Putamen (tissue), 1 donor: ENCODE results near the gene ARPC5.

ENCODE experiments used
- DNase-seq: peaks from one replicate; pipeline ENCODE4 v3.0.0-alpha.2; 2016; ENCODE audit warnings: low spot score

The ARPC5 gene

DNA sequence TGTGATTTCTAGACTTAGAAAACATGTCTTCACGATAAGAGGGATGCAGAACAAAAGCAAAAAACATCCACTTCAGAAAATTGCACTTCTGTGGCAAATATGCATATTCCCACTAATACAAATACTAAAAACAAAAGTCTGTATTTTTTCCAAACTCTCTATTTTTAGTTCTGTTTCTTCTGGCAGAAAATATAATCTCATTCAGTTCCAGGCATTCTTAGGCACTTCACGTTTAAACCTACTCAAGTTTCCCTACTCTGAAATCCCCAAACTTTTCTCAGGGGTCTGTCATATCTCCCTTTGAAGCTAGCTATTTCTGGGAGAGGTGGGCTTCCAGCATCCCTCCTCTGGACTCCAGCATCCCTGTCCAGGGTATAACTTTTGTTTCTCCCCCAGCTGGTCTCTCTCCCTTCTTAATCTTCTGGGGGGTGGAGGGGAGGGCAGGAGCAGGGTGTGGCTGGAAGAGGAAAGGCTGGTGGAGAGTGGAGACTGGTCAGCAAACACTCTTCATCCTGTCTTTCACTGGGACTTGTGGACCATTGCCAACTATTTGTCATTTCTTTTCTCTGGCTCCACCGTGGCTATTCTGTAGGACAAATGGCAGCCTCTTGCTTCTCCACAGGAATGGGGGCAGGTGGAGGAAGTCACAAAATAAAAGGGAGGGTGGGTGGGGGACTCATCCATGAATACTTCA lies 25.7 kb downstream of the ARPC5 start:
- DNase-seq, result no peak

DNA sequence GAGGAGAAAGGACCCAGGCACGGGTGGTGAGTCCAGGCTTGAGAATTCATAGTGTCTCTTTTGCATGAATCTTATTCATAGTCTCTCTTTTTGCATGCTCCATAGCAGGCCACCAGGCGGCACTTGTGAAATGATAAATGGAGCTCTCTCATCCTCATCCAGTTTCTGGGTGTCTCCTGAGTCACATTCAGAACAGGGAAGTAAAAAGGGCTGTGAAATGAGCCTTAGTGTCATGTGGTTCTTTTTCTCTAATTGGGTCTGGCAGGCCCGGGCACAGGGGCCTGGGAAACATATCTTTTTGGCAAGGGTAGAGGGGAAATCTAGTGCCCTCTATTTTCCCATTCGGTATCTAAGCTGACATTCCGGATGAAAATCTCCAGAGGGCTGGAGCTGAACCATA lies 26.3 kb downstream of the ARPC5 start:
- peak; percentile 80 for DNase-seq

DNA sequence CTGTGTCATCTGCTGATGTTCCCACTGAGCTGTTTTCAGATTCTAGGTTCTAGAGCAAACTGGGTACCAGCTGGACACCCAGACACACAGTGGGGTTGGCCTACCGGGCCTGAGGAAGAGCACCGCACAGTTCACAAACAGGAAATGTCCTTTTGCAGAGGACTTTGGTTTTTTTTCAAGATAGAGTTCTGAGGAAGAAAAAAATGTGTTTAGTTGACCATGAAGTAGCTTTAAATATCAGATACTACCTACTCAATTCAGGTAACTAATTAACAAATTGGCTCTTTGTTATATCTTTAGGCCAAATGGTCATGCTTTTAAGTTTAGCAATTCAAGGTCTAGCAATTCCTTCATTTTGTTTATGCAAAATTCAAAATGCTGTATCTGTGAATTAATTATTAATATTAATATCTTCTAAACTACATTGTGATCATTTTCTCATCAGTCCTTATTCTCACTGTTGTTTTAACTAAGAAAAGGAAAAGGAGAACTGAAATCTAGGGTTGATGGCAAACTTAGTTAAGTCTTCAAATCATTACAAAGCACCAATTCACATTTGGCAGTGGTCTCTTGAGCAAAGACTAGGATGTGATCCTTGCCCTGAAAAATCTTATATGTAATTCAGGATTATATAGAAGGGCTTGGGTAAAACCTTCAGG lies 28.1 kb downstream of the ARPC5 start:
- no peak for DNase-seq

DNA sequence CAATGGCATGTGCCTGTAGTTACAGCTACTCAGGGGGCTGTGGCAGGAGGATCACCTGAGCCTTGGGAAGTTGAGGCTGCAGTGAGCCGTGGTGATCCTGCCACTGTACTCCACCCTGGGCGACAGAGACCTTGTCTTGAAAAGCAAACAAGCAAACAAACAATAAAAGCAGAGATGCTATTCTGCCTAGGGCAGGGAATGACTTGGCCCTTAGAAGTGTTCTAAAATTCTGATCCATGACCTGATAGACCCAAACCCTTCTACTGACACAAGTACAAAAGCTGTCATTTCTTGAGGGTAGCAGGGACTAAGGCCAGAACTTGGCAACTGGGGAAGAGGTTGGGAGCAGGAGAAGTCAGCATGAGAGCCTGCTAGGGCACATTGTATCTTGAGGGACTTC lies 29.7 kb downstream of the ARPC5 start:
- DNase-seq, result no peak

DNA sequence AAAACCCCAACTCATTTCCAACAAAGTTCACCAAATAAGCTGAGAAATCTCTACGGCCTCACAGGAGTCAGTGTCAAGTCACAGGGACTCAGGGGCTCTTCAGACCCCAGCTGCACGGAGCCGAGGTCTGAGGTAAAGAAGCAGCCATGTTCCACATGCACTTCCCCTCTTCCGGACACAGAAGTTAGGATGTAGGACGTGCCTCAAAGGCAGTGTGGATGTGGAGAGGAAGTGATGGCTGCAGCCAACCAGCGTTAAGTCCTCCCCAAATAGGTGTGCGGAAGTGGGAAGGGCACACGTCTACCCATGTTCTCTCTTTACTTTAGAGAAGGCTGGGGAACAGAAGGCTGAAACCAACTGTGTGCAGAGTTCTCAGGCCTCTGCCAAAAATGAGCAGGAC lies 30.8 kb downstream of the ARPC5 start:
- no peak for DNase-seq

DNA sequence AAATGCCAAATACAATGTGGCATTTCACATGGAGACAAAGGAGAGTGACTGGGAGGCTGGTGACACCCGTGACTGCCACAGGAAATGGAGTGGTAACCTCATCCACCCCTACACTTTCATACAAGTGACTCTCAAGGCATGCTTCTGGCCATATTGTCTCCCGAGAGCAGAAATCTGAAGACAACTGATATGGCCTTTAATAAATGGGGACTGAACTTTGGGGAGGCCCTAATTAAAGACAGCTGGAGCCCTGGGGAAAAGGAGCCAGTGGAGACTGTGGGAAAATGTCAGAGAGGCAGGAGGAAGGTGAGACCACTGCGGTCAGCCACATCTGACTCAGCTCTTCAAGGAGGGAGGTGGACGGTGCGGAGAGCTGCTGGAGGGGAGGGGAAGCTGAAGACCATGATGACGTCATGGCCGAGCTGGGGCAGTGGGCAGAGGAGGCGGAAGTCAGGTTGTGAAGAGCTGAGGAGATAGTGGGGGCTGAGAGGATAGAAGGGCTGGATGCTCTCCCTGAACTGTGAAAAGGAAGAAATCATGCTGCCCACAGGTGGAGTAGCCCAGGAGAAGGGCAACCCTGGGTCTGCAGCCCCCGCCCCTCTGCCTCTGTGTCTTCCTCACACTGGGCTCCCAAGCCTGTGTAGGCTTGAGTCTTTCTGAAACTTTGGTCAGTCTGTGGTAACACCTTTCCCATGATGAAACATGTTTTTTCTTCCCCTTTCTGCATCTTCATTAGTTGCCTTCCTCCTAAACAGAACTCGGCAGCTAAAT lies 31.4 kb downstream of the ARPC5 start:
- no peak for DNase-seq

DNA sequence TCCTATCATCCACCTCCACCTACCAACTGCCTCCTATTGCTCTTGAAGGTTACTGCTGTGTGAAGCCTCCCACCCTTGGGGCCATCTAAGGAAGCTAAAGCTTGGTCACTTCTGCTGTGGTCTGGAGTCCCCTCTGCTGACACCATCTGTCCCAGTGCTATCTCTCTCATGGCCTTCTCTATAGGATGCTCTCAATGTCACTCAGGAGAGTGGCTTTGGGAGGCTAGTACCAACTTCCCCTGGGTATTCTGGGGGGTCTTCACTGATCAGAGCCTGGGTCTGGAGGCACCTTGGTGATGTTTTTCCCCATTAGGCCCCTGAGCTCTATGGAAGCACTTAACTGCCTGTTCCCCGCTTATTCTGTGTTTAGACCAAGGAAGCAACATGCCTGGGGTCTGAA lies 33.1 kb downstream of the ARPC5 start:
- no peak for DNase-seq

DNA sequence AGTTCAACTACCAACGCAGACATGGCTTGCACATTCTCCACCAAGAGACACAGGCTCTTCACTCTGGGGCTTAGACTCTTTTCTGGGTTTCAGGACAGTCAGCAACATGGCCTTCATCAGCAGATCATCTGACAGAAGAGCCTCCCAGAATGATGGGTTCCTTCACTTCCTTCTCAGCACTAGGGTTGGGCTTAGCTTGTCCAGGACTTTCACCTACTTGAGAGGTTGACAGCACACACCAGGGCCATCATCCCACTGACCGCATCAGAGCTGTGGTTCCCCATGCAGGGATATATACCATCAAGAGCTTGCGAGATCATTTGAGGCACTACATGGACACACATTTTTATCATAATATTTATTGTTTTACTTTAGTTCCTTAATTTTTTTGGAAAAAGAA lies 34.9 kb downstream of the ARPC5 start:
- no peak for DNase-seq

DNA sequence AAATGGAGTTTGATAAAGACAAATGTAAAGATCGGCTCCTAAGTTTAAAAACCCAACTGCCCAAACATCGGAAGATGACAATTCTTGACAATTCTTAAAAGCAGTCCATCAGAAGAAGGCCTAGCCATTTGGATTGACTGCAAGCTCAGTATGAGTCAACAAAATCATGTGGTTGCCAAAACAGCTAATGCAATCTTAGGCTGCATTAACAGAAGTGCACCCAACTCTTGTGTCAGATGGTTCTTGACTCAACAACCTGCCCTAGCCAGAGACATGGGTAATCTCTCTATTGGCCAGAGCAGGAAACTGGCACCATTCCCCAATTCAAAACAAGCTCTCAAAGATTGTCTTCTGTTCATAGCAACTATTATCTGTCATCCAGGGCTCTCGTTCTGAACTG lies 35.4 kb downstream of the ARPC5 start:
- DNase-seq, result no peak

DNA sequence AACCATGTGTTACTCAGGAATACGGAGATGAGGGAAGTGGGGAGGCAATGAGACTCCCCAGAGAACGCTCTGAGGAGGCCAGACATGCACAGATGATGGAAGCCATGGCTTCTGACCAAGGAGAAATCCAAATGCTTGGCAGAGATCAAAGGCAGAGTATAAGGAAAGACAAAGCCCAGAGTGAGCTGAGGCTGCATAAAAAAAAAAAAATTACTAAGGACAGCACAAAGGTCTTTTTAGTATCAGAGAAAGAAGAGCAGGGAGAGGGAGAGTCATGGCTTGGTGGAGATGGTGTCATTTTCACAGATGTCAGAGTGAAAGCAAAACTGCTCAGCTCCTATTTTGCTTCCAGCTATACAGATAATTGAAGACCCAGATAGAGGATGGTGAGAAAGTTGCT lies 37.2 kb downstream of the ARPC5 start:
- no peak for DNase-seq

DNA sequence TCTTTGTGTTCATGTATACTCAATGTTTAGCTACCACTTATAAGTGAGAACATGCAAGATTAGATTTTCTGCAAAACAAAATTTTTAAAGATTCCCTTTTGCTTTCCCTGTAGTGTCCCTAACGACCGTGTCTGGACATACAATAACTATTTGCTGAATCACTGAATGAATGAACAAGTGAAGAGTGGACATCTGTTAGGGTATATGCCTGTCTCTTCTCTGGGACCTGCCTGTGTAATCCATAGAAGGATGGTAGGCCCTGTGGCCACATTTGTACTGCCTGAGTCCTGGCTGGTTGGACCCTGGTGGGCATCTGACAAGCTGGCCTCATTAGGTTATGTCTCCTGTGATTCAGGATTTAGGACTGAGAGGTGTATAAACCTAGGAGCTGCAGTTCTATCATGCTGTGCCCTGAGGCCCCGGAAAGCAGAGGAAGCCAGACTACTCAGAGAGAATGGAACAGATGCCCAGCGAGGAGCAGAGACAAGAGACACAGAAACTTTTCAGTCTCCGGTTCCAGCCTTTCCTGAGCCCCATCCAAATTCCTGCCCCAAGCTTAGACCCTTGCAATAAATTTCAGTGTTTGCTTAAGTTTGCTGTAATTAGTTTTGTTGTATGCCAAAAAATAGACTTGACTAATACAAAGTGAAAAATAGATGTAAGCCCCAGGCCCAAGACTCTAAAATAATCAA lies 37.8 kb downstream of the ARPC5 start:
- no peak for DNase-seq

DNA sequence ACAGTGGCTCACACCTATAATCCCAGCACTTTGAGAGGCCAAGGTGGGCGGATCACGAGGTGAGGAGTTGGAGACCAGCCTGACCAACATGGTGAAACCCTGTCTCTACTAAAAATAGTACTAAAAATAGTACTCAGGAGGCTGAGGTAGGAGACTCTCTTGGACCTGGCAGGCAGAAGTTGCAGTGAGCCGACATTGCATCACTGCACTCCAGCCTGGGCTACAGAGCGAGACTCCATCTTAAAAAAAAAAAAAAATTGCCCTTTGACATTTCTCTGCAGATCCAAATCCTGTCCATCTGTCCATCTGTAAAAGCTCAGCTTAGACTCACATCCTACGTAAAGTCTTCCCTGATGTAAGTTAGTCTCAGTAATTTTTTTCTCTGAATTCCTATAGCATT lies 39.1 kb downstream of the ARPC5 start:
- DNase-seq, result no peak

DNA sequence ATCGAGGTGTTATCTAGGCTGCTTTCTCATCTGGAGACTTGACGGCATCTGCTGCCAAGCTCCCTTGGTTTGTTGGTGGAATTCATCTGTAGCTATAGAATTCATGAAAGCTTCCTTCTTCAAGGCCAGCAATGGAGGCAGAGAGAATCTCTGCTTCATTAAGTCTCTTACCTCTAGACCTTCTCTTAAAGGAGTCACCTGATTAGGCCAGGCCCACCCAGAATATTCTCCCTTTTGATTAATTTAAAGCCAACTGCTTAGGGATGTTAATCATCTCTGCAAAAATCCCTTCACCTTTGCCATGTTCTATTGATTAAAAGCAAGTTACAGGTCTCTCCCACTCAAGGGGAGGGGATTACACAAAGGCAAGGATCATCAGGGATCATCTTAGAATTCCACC lies 40.0 kb downstream of the ARPC5 start:
- DNase-seq, result no peak

DNA sequence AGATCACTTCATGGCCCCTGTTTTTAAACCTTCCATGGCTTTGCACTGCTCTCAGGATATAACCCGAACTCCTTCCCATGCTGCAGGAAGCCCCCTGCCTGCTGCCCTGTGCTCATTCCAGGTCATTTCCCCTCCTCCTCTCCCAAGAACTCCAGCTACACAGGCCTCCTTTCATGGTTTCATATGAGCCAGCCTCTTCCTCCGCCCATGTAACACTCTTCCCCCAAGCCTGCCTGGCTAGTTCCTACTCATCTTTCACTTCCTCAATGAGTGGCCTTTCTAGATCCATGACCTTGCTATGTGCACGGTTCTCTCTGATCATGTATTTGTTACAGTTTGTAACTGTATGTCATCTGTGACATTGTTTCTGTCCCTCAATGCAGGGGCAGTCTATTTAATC lies 42.2 kb downstream of the ARPC5 start:
- DNase-seq, result no peak

DNA sequence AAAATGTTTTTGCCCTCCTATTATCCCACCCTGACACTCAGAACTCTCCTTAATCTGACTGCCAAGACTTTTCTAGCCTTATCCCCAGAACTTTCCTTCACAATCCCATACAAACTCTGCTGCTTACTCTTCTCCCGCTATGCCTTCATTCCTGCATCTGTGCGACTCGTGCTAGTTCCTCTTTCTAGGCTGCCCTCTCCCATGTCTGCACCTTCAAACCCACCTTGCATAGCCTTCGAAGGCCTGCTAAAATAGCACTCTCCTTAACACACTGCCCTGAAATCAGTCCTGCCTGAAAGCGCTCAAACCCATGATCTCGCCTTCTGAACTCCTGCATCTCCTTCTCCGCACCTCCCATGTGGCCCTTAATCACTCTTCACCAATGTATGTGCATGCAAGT lies 42.9 kb downstream of the ARPC5 start:
- no peak for DNase-seq

DNA sequence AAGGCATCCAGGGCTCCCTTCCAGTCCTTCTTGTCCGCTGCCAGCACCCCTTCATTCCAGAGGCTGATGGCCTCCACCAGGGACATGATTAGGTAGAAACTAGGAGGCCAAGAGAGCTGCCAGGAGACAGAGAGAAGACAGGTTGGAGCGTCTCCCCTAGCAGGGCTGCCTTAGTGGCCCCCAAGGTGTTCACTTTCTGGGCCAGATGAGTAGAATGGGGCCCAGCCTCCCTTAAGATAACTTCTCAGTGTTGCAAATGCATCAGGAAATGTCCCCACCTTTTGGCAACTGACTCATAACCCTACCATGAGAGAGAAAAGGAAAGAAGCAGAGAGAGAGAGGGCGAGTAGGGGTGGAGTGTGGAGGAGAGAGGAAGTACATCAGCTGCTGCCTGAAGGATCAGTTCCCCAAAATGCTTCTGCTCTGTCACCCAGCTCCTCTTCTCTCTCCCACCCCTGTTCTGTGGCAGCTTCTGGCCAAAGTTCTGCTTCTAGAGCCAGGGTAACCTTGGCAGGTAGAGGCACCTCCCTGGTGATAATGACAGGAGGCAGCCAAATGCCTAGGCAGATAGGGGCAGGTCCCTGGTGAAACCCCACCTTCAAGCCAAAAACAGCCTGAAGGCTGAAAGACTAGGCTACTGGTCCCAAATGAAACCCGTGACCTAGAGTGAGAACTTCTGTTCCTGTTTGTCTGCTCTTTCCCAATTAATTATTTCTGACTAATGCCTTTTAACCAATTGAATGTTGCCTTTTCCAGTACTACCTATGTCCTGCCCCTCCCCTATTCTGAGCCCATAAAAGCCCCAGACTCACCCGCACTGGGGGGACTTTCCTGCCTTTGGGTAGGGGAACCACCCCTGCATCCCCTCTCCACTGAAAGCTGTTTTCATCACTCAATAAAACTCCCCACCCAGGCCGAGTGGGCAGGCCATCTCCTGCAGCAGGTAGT lies 45.1 kb downstream of the ARPC5 start, which contains the start of gene NCF2:
TSS of gene NCF2 (minus strand) at position 216 of the 948 bp plus-strand sequence. CDS start at position 86, 130 bp downstream.
- no peak for DNase-seq

DNA sequence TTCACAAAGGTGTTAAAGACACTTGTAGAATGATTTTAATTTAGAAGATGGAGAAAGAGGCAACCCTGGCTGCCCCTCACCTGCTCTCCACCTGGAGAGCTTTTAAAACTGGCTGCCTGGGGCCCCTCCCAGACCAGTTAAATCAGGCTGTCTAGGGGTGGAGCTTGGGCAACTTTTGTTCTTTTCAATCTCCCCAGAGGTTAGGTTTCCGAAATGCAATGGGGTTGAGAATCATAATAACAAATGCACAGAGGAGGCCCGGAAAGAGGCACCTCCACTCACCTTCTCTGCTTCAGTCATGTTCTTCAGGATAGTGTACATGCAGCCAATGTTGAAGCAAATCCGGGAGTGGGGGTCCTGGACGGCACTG lies 45.7 kb downstream of the ARPC5 start:
- DNase-seq, result no peak

DNA sequence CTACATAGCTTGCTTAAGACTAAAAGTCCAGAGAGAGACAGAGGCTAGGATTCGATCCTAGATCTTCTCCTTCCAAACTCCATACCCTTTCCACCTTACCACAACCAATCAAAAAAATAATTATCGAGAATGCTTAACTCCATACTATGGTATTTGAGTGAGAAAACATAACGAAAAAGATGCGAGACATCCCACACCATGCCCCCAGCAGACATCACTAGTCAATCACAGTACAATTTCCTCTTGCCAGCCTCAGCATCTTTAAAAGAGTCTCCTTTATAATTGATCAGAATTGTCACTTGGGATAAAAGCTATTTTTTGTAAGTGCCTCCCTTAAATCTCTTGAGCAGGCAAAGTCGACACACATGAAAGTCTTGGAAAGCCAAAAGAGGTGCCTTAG lies 46.2 kb downstream of the ARPC5 start:
- DNase-seq, result no peak

DNA sequence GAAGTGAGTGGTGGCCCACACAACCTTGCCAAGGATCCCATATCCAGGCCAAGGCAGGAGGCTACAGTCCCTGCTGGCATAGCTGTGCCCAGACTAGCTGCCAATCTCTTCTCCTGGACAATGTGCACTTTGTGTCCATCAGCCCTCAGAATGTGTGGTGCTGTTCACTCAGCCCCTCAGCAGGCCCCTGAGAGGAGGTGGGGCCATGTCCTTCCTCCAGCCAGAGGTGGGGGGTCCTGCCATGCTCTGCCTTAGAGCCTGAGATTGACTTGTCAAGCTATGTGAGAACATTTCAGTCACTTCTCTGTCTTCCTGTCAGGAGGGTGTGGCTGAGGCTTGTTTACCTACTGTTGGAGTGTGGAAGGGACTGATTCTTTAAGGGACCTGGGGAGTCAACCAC lies 46.8 kb downstream of the ARPC5 start:
- no peak for DNase-seq

DNA sequence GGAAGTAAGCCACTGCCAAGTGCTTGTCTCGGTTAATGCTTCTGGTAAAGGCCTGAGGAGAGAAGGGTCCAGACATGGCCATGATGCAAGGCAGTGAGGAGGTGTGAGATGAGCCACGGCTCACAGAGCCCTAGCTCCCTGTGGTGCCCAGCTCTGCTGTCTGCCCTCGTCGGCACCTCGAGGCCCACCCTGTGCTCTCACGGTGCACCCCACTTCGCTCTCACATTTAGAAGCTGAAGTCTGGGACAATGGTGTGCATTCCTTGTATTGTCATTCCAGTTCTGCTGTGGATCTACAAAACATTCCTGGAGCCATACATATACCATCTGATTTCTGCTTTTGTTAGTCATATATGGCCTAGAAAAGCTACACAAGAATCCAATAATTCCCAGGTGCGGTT lies 48.7 kb downstream of the ARPC5 start:
- no peak for DNase-seq

DNA sequence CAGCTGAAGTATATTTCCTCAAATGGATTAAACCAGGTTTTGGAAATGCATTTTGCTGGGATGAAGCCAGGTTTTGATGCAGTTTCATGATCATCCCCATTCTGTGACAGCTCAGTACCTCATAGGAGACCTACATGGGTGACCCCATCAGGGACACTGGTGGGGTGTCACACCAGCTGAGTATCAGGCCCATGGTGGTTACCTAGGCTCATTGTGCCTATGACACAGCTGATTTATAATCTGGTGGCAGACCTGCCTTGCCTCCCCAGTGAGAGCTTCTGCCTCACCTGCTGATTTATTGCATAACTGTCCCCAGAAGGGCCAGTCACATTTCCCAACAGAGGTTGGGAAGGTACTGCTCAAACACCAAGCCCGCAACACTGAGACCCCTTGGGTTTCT lies 49.1 kb downstream of the ARPC5 start:
- DNase-seq, result no peak

DNA sequence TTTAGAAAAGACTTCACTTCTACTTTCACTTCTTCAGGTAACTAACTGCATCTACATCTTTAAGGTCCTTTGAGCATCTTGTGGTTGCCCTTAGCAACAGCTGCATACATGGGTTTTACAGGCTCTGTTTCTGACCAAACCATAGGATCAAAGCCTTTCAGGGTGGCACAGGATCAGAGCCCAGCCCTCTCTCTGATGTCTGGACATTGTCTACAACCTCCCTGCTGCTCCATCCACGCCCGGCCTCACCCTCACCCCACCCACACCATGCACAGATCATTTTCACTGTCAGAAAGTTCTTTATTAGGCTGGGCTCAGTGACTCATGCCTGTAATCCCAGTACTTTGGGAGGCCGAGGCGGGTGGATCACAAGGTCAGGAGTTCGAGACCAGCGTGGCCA lies 50.5 kb downstream of the ARPC5 start:
- no peak for DNase-seq
